ENCODE data around the gene DEGS2. TPM values are rescaled to one million over a fixed set of nuclear protein-coding genes. Genes with fewer than 3 reads are reported as not detected.

DEGS2 gene
- total RNA-seq, 3 donors from 2014 or later: 1.1 to 12.0 (median 10.2) TPM

- Histone ChIP-seq H3K9me3 (no peaks in the 10 kb centered on the region), H3K4me3 (no peak overlapping the region), H3K27me3 (no peaks in the 10 kb centered on the region), H3K4me1 (no peaks in the 10 kb centered on the region), H3K36me3 (no peaks in the 10 kb centered on the region), H3K27ac (peak overlapping the region; percentile 54 to 68)
- peak in 1 of 2 donors; percentile 38 for DNase-seq (ENCODE audit: low spot score in 2 of 2)
- intact Hi-C loops (cut with DNase I; ENCODE audit: low total_unique reads): no loop called here
- TF ChIP-seq POLR2A (IDR thresholded peaks at IDR 0.05) (no peak), CTCF (IDR thresholded peaks at IDR 0.05) (no peak), POLR2AphosphoS5 (IDR thresholded peaks at IDR 0.05) (no peak)
Measured at GRCh38 chr14:100118396-100119011, 40.9 kb downstream of the DEGS2 start.

- DNase-seq (ENCODE audit: low spot score in 2 of 2): no peak
- no peak overlapping the region for H3K4me3 ChIP-seq
- no peaks in the 10 kb centered on the region for H3K9me3 ChIP-seq
- TF ChIP-seq CTCF (IDR thresholded peaks at IDR 0.05): no peak
- intact Hi-C loops (cut with DNase I; ENCODE audit: low total_unique reads): no loop called here
- no peaks in the 10 kb centered on the region for H3K4me1 ChIP-seq
- no peaks in the 10 kb centered on the region for H3K27me3 ChIP-seq
- H3K27ac ChIP-seq: peak overlapping the region; percentile 54 to 68
- no peaks in the 10 kb centered on the region for H3K36me3 ChIP-seq
Measured at GRCh38 chr14:100117633-100118395, 41.6 kb downstream of the DEGS2 start.

GRCh38 chr14:100117026-100117425 lies 42.4 kb downstream of the DEGS2 start:
- no peak for DNase-seq (ENCODE audit: low spot score in 2 of 2)
- no peaks in the 10 kb centered on the region for H3K36me3 ChIP-seq
- H3K4me3 ChIP-seq: no peak overlapping the region
- TF ChIP-seq POLR2A (IDR thresholded peaks at IDR 0.05): no peak
- no peak for TF ChIP-seq CTCF (IDR thresholded peaks at IDR 0.05)
- no peak for TF ChIP-seq POLR2AphosphoS5 (IDR thresholded peaks at IDR 0.05)
- no peaks in the 10 kb centered on the region for H3K9me3 ChIP-seq
- no peaks in the 10 kb centered on the region for H3K27me3 ChIP-seq
- no peak overlapping the region for H3K27ac ChIP-seq
- no peaks in the 10 kb centered on the region for H3K4me1 ChIP-seq
- intact Hi-C loops (cut with DNase I; ENCODE audit: low total_unique reads): no loop called here

- Histone ChIP-seq H3K36me3 (no peaks in the 10 kb centered on the region), H3K27ac (no peak overlapping the region), H3K9me3 (no peaks in the 10 kb centered on the region), H3K4me3 (no peak overlapping the region), H3K27me3 (no peaks in the 10 kb centered on the region), H3K4me1 (no peaks in the 10 kb centered on the region)
- intact Hi-C loops (cut with DNase I; ENCODE audit: low total_unique reads): no loop called here
- DNase-seq (ENCODE audit: low spot score in 2 of 2): no peak
- TF ChIP-seq POLR2AphosphoS5 (IDR thresholded peaks at IDR 0.05) (no peak), POLR2A (IDR thresholded peaks at IDR 0.05) (no peak), CTCF (IDR thresholded peaks at IDR 0.05) (no peak)
Measured at GRCh38 chr14:100116134-100116533, 43.3 kb downstream of the DEGS2 start.

GRCh38 chr14:100115726-100116125 lies 43.7 kb downstream of the DEGS2 start:
- intact Hi-C loops (cut with DNase I; ENCODE audit: low total_unique reads): no loop called here
- Histone ChIP-seq H3K36me3 (no peaks in the 10 kb centered on the region), H3K4me1 (no peaks in the 10 kb centered on the region), H3K9me3 (no peaks in the 10 kb centered on the region), H3K27me3 (no peaks in the 10 kb centered on the region), H3K4me3 (no peak overlapping the region), H3K27ac (no peak overlapping the region)
- TF ChIP-seq CTCF (IDR thresholded peaks at IDR 0.05) (no peak), POLR2A (IDR thresholded peaks at IDR 0.05) (no peak), POLR2AphosphoS5 (IDR thresholded peaks at IDR 0.05) (no peak)
- DNase-seq (ENCODE audit: low spot score in 2 of 2): no peak
